Heart right ventricle (tissue), 16 donors: ENCODE measurements around the gene MYPN. TPM values are rescaled to one million over a fixed set of nuclear protein-coding genes. Genes with fewer than 3 reads are reported as not detected.

Experiments used
- ATAC-seq, 8 donors: fragments of 200-7000 bp; cut with Tn5 transposase; one replicate each; pipeline ENCODE4 v1.9.1; 2020; ENCODE audit warnings: mild to moderate bottlenecking in 8 of 8, moderate library complexity in 8 of 8, moderate number of reproducible peaks in 1 of 8
- DNase-seq, 2 donors: peaks; one replicate each; pipeline ENCODE4 v3.0.0-alpha.2; 2020
- H3K27ac ChIP-seq, 10 donors: fragments of 200-600 bp; sonication (generic) in 2 of 10; one replicate each; pipeline versions ENCODE4 v1.5.0 to v1.8.0; 2020 to 2022; ENCODE audit warnings: mild to moderate bottlenecking in 3 of 10
- H3K27me3 ChIP-seq, 7 donors: fragments of 200-600 bp; one replicate each; pipeline ENCODE4 v1.8.0; 2021 to 2022; ENCODE audit warnings: mild to moderate bottlenecking in 2 of 7
- H3K36me3 ChIP-seq, 9 donors: fragments of 200-600 bp; sonication (generic) in 1 of 9; one replicate each; pipeline versions ENCODE4 v1.5.0 to v1.8.0; 2020 to 2022; ENCODE audit warnings: mild to moderate bottlenecking in 2 of 9
- H3K4me1 ChIP-seq, 9 donors: fragments of 200-600 bp; sonication (generic) in 1 of 9; one replicate each; pipeline versions ENCODE4 v1.5.0 to v1.8.0; 2020 to 2022; ENCODE audit warnings: mild to moderate bottlenecking in 4 of 9
- H3K4me3 ChIP-seq, 10 donors: fragments of 200-600 bp; sonication (generic) in 2 of 10; one replicate each; pipeline versions ENCODE4 v1.5.0 to v1.8.0; 2020 to 2022; ENCODE audit warnings: mild to moderate bottlenecking in 7 of 10, moderate library complexity in 2 of 10
- H3K9me3 ChIP-seq, 11 donors: fragments of 200-600 bp in 10 of 11; sonication (generic) in 2 of 11; one replicate each; pipeline versions ENCODE4 v1.5.0 to v1.8.0; 2013 to 2022; ENCODE audit warnings: mild to moderate bottlenecking in 2 of 11, control low read depth in 1 of 11, moderate library complexity in 1 of 11
- WGBS, 2 donors: extraction: QIAGEN DNeasy Blood & Tissue Kit; methylation state at CpG; one replicate each; pipeline ENCODE4 v1.1.7; 2013; ENCODE audit warnings: inconsistent platforms in 1 of 2; 5-methylcytosine and 5-hydroxymethylcytosine counted together
- intact Hi-C, 10 donors: fragments of 100-400 bp; cut with DNase I; formaldehyde crosslinking; loops; one replicate each; pipeline versions ENCODE4 v1.11.1 to v1.14.2; 2022
- polyA plus RNA-seq, 2 donors: library from polyadenylated mRNA; stranded (reverse); fragments of 200-250 nt; gene quantifications; one replicate each; pipeline ENCODE4 v1.2.3, GENCODE V29; 2013
- total RNA-seq, 10 donors: library from RNA; stranded (reverse); fragmentation: NEBNext Ultra II Directional in 3 of 10; extraction: Animal tissue kit (Norgen Biotek cat#: 25700) in 3 of 10; gene quantifications; one replicate each; pipeline versions ENCODE4 v1.2.1 to v1.2.4, GENCODE V29; 2021 to 2023
- TF ChIP-seq, protein P1 (sequence below), 9 donors: fragments of 200-600 bp; sonication (generic) in 2 of 9; IDR thresholded peaks; one replicate each; pipeline versions ENCODE4 v1.5.0 to v1.8.0; 2021 to 2022; ENCODE audit warnings: antibody characterized with exemption in 9 of 9, mild to moderate bottlenecking in 5 of 9, moderate library complexity in 1 of 9
- donor health status: Arrhythmogenic right ventricular cardiomyopathy.
- donor health status: ischemic (EF 13 %, LVEDD 7.1; RV severe dilation, severe dysfunction).
- donor health status: healthy with polysubstance abuse.
- donor health status: DM: no; HTN: yes; CAD: no.
- donor health status: DM: no; HTN: no; CAD: no.
- donor health status: ischemic (EF 25% LVEDD 6.9; RV normal size, moderate dysfunction).
- donor health status: ischemic (EF 25% LVEDD 5.7; RV mildly dilated, moderate dysfunction).
- donor health status: healthy.
- donor health status: DM: yes; HTN: yes; CAD: no.
- donor health status: Ischemic cardiomyopathy.
- donor health status: ischemic (EF 35%, LVEDD 5.7; RV mildly dilated, moderate dysfunction).
- donor health status: nonischemic (EF 11% LVEDD 7.7; RV severe dilation, severe dysfunction).
- donor health status: DM: yes; HTN: yes; CAD: no.
- donor health status: PGD.
- donor health status: ischemic (EF 29% LVEDD 5.4; RV normal size, mild dysfunction).
- donor health status: nonischemic (EF 23%, LVEDD 6.1; RV moderate dilation, normal function).

Gene MYPN
- total and polyA plus RNA-seq, 12 donors, result 27.1 to 302 (median 156) TPM

DNA sequence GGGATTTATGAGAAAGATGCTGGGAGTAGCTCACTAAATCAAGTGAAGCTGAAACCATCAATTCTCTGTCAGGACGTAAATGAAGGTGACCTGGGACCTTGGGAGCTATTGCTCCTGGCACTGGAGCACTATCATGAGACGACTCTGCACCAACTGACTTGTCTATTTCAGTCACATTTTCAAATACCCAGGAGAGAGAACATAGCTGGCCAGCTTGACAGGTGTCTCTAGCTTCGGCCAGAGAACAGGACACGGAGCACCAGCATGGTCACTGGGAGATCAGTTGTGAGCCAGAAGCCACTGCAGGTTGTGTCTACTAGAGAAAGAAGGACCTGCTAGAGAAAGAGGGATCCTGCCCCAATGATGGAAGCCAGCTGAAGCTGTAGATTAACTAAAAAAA lies 140.0 kb downstream of the MYPN start:
- no peak for ATAC-seq
- intact Hi-C loops, result no loop called here

DNA sequence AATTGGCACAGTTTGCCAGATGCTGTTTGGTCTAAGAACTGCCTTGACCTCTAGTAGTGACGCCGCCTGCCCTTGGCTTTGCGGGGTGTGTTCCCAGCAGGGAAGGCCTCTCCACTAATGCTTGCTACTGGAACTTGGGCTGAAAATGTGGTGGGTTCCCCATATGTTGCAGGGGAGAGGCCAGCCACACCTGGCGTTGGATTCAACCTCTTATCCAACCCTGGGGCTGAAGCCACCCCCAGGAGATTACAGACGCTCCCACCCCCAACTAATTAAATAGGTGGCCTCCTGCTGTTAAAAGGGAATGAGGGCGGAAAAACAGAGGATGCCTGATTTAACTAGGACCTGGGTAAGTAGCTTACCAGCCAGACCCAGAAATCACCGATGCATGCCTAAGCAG lies 141.9 kb downstream of the MYPN start:
- Histone ChIP-seq H3K36me3 (no peaks in the 10 kb centered on the region), H3K9me3 (no peaks in the 10 kb centered on the region), H3K4me1 (peaks cover 0 to 6% (median 0%) of the 10 kb centered on the region in 9 donors), H3K27me3 (no peaks in the 10 kb centered on the region), H3K4me3 (no peak overlapping the region), H3K27ac (no peak overlapping the region)
- DNase-seq (no peak), ATAC-seq (no peak)
- intact Hi-C loops, result no loop called here
- 77 to 82% methylated on average over 7 of the region's 7 CpGs for WGBS, 2 donors
- TF ChIP-seq, protein P1, sequence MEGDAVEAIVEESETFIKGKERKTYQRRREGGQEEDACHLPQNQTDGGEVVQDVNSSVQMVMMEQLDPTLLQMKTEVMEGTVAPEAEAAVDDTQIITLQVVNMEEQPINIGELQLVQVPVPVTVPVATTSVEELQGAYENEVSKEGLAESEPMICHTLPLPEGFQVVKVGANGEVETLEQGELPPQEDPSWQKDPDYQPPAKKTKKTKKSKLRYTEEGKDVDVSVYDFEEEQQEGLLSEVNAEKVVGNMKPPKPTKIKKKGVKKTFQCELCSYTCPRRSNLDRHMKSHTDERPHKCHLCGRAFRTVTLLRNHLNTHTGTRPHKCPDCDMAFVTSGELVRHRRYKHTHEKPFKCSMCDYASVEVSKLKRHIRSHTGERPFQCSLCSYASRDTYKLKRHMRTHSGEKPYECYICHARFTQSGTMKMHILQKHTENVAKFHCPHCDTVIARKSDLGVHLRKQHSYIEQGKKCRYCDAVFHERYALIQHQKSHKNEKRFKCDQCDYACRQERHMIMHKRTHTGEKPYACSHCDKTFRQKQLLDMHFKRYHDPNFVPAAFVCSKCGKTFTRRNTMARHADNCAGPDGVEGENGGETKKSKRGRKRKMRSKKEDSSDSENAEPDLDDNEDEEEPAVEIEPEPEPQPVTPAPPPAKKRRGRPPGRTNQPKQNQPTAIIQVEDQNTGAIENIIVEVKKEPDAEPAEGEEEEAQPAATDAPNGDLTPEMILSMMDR (IDR thresholded peaks at IDR 0.05), result no peak

More for the DNA sequence above, 140.0 kb downstream of the MYPN start:
- no peaks in the 10 kb centered on the region for H3K36me3 ChIP-seq
- no peaks in the 10 kb centered on the region for H3K27me3 ChIP-seq
- no peak overlapping the region for H3K4me3 ChIP-seq
- DNase-seq, result no peak
- H3K9me3 ChIP-seq, result no peaks in the 10 kb centered on the region
- H3K27ac ChIP-seq, result no peak overlapping the region
- H3K4me1 ChIP-seq, result peaks cover 0 to 6% (median 0%) of the 10 kb centered on the region in 9 donors
- TF ChIP-seq, protein P1 (IDR thresholded peaks at IDR 0.05), result no peak
- WGBS, 2 donors, result 68 to 74% methylated on average over 4 of the region's 4 CpGs

DNA sequence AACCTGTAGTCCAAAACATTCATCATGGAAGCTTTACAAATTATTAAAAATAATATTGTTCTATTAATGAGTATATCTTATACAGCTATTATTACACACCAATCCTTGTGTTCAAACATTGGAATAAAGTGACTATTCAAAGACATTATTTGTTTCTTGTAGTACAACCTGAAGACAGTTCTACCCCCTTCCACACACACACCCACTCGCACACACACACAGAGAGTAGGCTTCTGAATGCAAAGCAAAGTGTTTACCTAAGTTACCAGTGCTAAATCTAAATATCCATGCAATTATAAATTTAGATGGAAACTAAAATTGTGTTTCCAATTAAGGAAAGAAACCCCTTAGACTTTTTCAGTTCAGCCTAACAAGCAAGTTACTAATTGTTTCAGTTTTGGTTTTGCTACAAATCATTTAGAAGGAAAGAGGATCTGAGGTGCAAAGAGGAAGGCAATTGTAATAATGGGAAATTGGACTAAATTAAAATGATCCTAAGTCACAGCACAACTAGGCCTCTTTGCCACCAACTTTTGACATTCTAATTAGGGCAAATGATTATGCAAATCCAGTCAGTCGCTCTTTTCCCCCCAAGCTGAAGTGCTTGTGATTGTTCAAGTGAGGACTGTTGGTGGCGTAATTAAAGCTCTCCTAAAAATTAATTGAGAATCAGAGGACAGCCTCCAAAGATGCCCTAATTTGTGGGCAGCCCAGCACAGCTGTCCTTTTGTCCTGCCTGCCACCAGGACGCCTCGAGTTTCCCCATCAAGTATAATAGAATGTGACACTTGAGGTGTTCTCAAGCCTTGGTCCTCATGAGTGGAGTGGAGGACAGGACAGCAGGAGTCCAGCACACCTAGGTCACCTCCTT lies 142.6 kb downstream of the MYPN start:
- TF ChIP-seq, protein P1 (IDR thresholded peaks at IDR 0.05), result no peak
- intact Hi-C loops, result no loop called here
- no peak overlapping the region for H3K27ac ChIP-seq
- DNase-seq (no peak), ATAC-seq (no peak)
- H3K27me3 ChIP-seq, result no peaks in the 10 kb centered on the region
- peaks cover 0 to 10% (median 0%) of the 10 kb centered on the region in 9 donors for H3K4me1 ChIP-seq
- 78 to 87% methylated on average over 5 of the region's 5 CpGs for WGBS, 2 donors
- H3K9me3 ChIP-seq, result no peaks in the 10 kb centered on the region
- H3K36me3 ChIP-seq, result no peaks in the 10 kb centered on the region
- H3K4me3 ChIP-seq, result no peak overlapping the region

DNA sequence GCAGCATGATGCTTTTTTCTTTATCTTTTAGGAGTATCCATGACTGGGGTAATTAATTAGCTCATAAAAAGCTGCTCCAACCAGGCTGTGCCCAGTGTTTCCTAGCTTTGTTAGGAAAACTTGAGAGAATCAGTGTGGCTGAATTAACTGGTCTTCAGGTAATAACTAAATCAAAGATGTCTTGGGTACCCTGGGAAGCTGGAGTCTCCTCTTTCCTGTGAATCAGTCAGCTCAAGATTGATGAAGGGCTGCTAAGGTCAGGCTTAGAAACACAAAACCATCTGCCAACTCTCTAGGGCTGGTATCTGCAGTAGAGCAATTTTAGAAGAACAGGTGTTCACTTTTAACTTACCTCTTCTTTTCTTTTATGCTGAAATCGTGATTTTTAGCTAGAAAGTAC lies 144.1 kb downstream of the MYPN start:
- TF ChIP-seq, protein P1 (IDR thresholded peaks at IDR 0.05), result no peak
- H3K4me3 ChIP-seq, result no peak overlapping the region
- H3K4me1 ChIP-seq, result peaks cover 0 to 21% (median 0%) of the 10 kb centered on the region in 9 donors
- H3K27ac ChIP-seq, result no peak overlapping the region
- no peak for DNase-seq
- no peaks in the 10 kb centered on the region for H3K27me3 ChIP-seq
- no peaks in the 10 kb centered on the region for H3K9me3 ChIP-seq
- intact Hi-C loops, result no loop called here
- no peaks in the 10 kb centered on the region for H3K36me3 ChIP-seq
- no peak for ATAC-seq
- 38 to 59% methylated on average over 1 of the region's 1 CpG for WGBS, 2 donors
